ENCODE data around the gene VSTM2A.

Gene VSTM2A

GRCh38 chr7:54615537-54615936, 73.4 kb downstream of the VSTM2A start:
- no peak for DNase-seq (ENCODE audit: low read depth in 2 of 2)
